Measurements from ENCODE around the gene PRR3. TPM values are rescaled to one million over a fixed set of nuclear protein-coding genes. Genes with fewer than 3 reads are reported as not detected.

PRR3 gene
- total RNA-seq, 1 experiment from 2014 or later: 16.5 TPM

- no TSS peak for BruUV-seq (replicated peaks)
- in situ Hi-C loops (cut with HindIII; ENCODE audit: low pct_unique_long_range_greater_than_20kb, low sequenced_read_pairs): no loop called here
- ChIA-PET POLR2A (interaction anchor here (0.7 kb wide), 1 partner anchor 12 kb away, joined by 3 read pairs; no protein-coding TSS in a partner anchor), CTCF (no interaction called here)
- H3K27me3 ChIP-seq (ENCODE audit: control insufficient read depth, insufficient read depth, low read length): no peaks in the 10 kb centered on the region
- ATAC-seq: no peak
- H3K4me1 ChIP-seq (ENCODE audit: control insufficient read depth, insufficient read depth, low read length): peaks cover 27% of the 10 kb centered on the region
- H3K36me3 ChIP-seq (ENCODE audit: control insufficient read depth, insufficient read depth, low read length): peaks cover 20% of the 10 kb centered on the region
- DNase-seq (ENCODE audit: low read depth, low spot score): no peak
- H3K9me3 ChIP-seq (ENCODE audit: control insufficient read depth, insufficient read depth, low read depth, low read length): no peaks in the 10 kb centered on the region
- no peak overlapping the region for H3K4me3 ChIP-seq (ENCODE audit: low read depth in 2 of 2, low read length in 2 of 2)
- intact Hi-C loops (cut with micrococcal nuclease; ENCODE audit: unreplicated experiment): no loop called here
- no peak overlapping the region for H3K27ac ChIP-seq (ENCODE audit: low read length)
- no peak for TF ChIP-seq REST (IDR thresholded peaks at IDR 0.05; ENCODE audit: insufficient read depth in 1 of 2, low read depth in 2 of 2, low read length in 1 of 2)
- no peak for TF ChIP-seq CTCF (IDR thresholded peaks at IDR 0.05)
- TF ChIP-seq SIN3A (IDR thresholded peaks at IDR 0.05; ENCODE audit: borderline replicate concordance, insufficient read depth, low read depth, low read length): no peak
- peak; percentile 51; the same call in 1 of the 2 replicates for TF ChIP-seq POLR2AphosphoS5 (IDR thresholded peaks at IDR 0.05; ENCODE audit: low read depth, low read length)
- TF ChIP-seq TCF7L2 (IDR thresholded peaks at IDR 0.05; ENCODE audit: low read depth, low read length): no peak
Observed at GRCh38 chr6:30610065-30610464, 53.0 kb downstream of the PRR3 start.

DNA sequence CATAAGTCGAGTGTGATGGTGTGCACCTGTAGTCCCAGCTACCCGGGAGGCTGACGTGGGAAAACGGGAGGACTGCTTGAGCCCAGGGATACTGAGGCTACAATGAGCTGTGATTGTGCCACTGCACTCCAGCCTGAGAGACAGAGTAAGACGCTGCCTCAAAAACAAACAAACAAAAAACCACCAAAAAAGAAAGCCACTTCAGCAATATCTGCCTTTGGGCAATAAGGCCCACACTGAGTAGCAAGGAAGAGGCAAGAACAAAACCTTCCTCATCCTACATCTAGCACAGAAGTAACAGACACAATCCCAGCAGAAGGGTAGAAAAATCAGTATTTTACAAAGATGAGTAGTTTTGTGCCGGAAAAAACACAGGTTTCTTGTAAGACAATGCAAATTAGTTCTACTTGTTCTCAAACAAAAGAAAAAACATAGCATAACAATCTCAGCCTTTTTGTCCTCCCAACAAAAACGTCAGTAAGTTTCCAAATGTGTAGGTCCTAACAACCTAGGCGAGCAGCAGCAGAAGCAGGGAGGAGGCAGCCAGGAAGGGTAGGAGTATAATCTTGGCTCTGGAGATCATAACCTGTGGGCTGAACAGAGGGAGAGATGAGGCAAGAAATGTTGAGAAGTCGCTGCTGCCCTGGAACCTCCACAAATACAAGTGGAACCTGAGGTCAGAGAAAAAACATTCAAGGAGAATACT, 54.2 kb downstream of the PRR3 start:
- peaks cover 32% of the 10 kb centered on the region for H3K4me1 ChIP-seq (ENCODE audit: control insufficient read depth, insufficient read depth, low read length)
- H3K27ac ChIP-seq (ENCODE audit: low read length): no peak overlapping the region
- H3K4me3 ChIP-seq (ENCODE audit: low read depth in 2 of 2, low read length in 2 of 2): no peak overlapping the region
- ChIA-PET CTCF (no interaction called here), POLR2A (interaction anchor here (0.6 to 1.5 kb wide), 4 partner anchors 10 to 15 kb away, joined by 3 to 4 read pairs (median 3); no protein-coding TSS in a partner anchor)
- DNase-seq (ENCODE audit: low read depth, low spot score) (no peak), ATAC-seq (no peak)
- H3K36me3 ChIP-seq (ENCODE audit: control insufficient read depth, insufficient read depth, low read length): peaks cover 27% of the 10 kb centered on the region
- in situ Hi-C loops (cut with HindIII; ENCODE audit: low pct_unique_long_range_greater_than_20kb, low sequenced_read_pairs): no loop called here
- TF ChIP-seq CTCF (IDR thresholded peaks at IDR 0.05) (no peak), SIN3A (IDR thresholded peaks at IDR 0.05; ENCODE audit: borderline replicate concordance, insufficient read depth, low read depth, low read length) (no peak), TCF7L2 (IDR thresholded peaks at IDR 0.05; ENCODE audit: low read depth, low read length) (no peak), REST (IDR thresholded peaks at IDR 0.05; ENCODE audit: insufficient read depth in 1 of 2, low read depth in 2 of 2, low read length in 1 of 2) (no peak), POLR2AphosphoS5 (IDR thresholded peaks at IDR 0.05; ENCODE audit: low read depth, low read length) (no peak)
- intact Hi-C loops (cut with micrococcal nuclease; ENCODE audit: unreplicated experiment): no loop called here
- no peaks in the 10 kb centered on the region for H3K27me3 ChIP-seq (ENCODE audit: control insufficient read depth, insufficient read depth, low read length)
- no peaks in the 10 kb centered on the region for H3K9me3 ChIP-seq (ENCODE audit: control insufficient read depth, insufficient read depth, low read depth, low read length)
- BruUV-seq (replicated peaks): no TSS peak

Measured in Panc1 (cell line).